ENCODE measurements around the gene RPS2.
A peak's percentile ranks its signal among the peaks of the same experiment; 100 is the strongest.
"Not testable (repeated sequence)": the region's sequence is repeated elsewhere in the genome, so short reads cannot be mapped to it uniquely, and the experiment has no call there.

Gene RPS2

GRCh38 chr16:1963806-1964505 lies 670 bp downstream of the RPS2 start:
- TF ChIP-seq ZFP3 (CRISPR knock-in tag; IDR thresholded peaks at IDR 0.05) (0 out of 2 replicates have a peak, but pooled peaks have one; percentile 11), ZNF70 (CRISPR knock-in tag; IDR thresholded peaks at IDR 0.05) (peak; percentile 74; the same call in 1 of the 2 replicates), TSHZ2 (CRISPR knock-in tag; IDR thresholded peaks at IDR 0.05) (no peak)
- peak; percentile 4; the same call in 2 of the 3 replicates for ATAC-seq

GRCh38 chr16:1962161-1963153 lies 2.2 kb downstream of the RPS2 start:
- not testable (repeated sequence) for ATAC-seq

GRCh38 chr16:1961651-1962067 lies 3.0 kb downstream of the RPS2 start:
- TF ChIP-seq BACH2 (CRISPR knock-in tag; IDR thresholded peaks at IDR 0.05; ENCODE audit: borderline replicate concordance): no peak
- TF ChIP-seq ARNTL (CRISPR knock-in tag; IDR thresholded peaks at IDR 0.05; ENCODE audit: borderline replicate concordance, low read depth): no peak
- no peak for ATAC-seq

- peak; percentile 33 for ATAC-seq
- 0 out of 2 replicates have a peak, but pooled peaks have one; percentile 47 for TF ChIP-seq CREB5 (CRISPR knock-in tag; IDR thresholded peaks at IDR 0.05; ENCODE audit: low read depth)
- no peak for TF ChIP-seq ZC3H10 (CRISPR knock-in tag; IDR thresholded peaks at IDR 0.05)
- 0 out of 2 replicates have a peak, but pooled peaks have one; percentile 22 for TF ChIP-seq ZFP30 (CRISPR knock-in tag; IDR thresholded peaks at IDR 0.05)
- TF ChIP-seq PATZ1 (CRISPR knock-in tag; IDR thresholded peaks at IDR 0.05; ENCODE audit: borderline replicate concordance): peak; percentile 52; the same call in 1 of the 2 replicates
- TF ChIP-seq GLIS3 (CRISPR knock-in tag; IDR thresholded peaks at IDR 0.05): peak; percentile 13
- peak; percentile 83; the same call in 1 of the 2 replicates for TF ChIP-seq ESRRG (CRISPR knock-in tag; IDR thresholded peaks at IDR 0.05)
Measured at GRCh38 chr16:1960665-1961630, 3.7 kb downstream of the RPS2 start.

GRCh38 chr16:1959269-1960039 lies 5.2 kb downstream of the RPS2 start, which contains the start of gene NDUFB10:
Gene NDUFB10 (plus strand): TSS chr16:1959538. CDS start chr16:1959625, 87 bp downstream.
- ATAC-seq: peak; percentile 82
- TF ChIP-seq ZNF70 (CRISPR knock-in tag; IDR thresholded peaks at IDR 0.05) (no peak), PATZ1 (CRISPR knock-in tag; IDR thresholded peaks at IDR 0.05; ENCODE audit: borderline replicate concordance) (no peak), ESRRG (CRISPR knock-in tag; IDR thresholded peaks at IDR 0.05) (no peak), RARB (CRISPR knock-in tag; IDR thresholded peaks at IDR 0.05) (no peak), TSHZ2 (CRISPR knock-in tag; IDR thresholded peaks at IDR 0.05) (no peak), TCF4 (CRISPR knock-in tag; IDR thresholded peaks at IDR 0.05; ENCODE audit: borderline replicate concordance) (no peak), ISL1 (CRISPR knock-in tag; IDR thresholded peaks at IDR 0.05) (no peak), ZFP3 (CRISPR knock-in tag; IDR thresholded peaks at IDR 0.05) (no peak), ZFP30 (CRISPR knock-in tag; IDR thresholded peaks at IDR 0.05) (no peak)

All from SK-N-SH treated with all-trans-retinoic acid at 6 μM for 48 hours (cell line).